Activated naive CD8-positive, alpha-beta T cell treated with anti-CD3 and anti-CD28 coated beads, Interleukin-2, amount 10 ng/mL, durations not matched to agents 7 days and 5 days (primary cell): ENCODE data around the gene ANKH. TPM values are rescaled to one million over a fixed set of nuclear protein-coding genes. Genes with fewer than 3 reads are reported as not detected.

ENCODE experiments used
- ATAC-seq: fragments of 150-1000 bp; cut with Tn5 transposase; one replicate; pipeline ENCODE4 v1.10.0; 2021; ENCODE audit warnings: low read depth, moderate library complexity
- POLR2A ChIA-PET: fragments of 350-600 bp; sonication (Branson Sonifier 250); formaldehyde crosslinking; loops from one replicate; lab custom pipeline; 2021; ENCODE audit warnings: antibody characterized with exemption; lab: Charles Lee
- DNase-seq: peaks from one replicate; pipeline ENCODE4 v3.0.0; 2021
- H3K27ac Mint-ChIP-seq: one replicate; pipeline ENCODE4 v1.8.0; 2022; ENCODE audit warnings: mild to moderate bottlenecking, mixed read lengths
- H3K27me3 Mint-ChIP-seq: one replicate; pipeline ENCODE4 v1.8.0; 2022; ENCODE audit warnings: mild to moderate bottlenecking, moderate library complexity, mixed read lengths
- H3K36me3 Mint-ChIP-seq: one replicate; pipeline ENCODE4 v1.8.0; 2021; ENCODE audit warnings: mild to moderate bottlenecking, mixed read lengths
- H3K4me1 Mint-ChIP-seq: one replicate; pipeline ENCODE4 v1.8.0; 2021; ENCODE audit warnings: mixed read lengths
- H3K4me3 Mint-ChIP-seq: one replicate; pipeline ENCODE4 v1.8.0; 2022; ENCODE audit warnings: mild to moderate bottlenecking, moderate library complexity, mixed read lengths
- H3K9me3 Mint-ChIP-seq: one replicate; pipeline ENCODE4 v1.8.0; 2021; ENCODE audit warnings: mixed read lengths
- total RNA-seq, 2 experiments: library from RNA; stranded (reverse); gene quantifications; one replicate each; pipeline ENCODE4 v1.2.3, GENCODE V29; 2021

ANKH gene
- total RNA-seq, 2 experiments from 2014 or later = 52.4 to 55.5 TPM

GRCh38 chr5:14777932-14778791 is 93.4 kb downstream of the ANKH start:
- Mint-ChIP-seq H3K4me3 (no peak overlapping the region), H3K4me1 (peaks cover 14% of the 10 kb centered on the region), H3K36me3 (peaks cover 13% of the 10 kb centered on the region), H3K27me3 (no peaks in the 10 kb centered on the region), H3K9me3 (peaks cover 2% of the 10 kb centered on the region), H3K27ac (no peak overlapping the region)
- DNase-seq (no peak), ATAC-seq (no peak)
- POLR2A ChIA-PET = no interaction called here

GRCh38 chr5:14777187-14777586 is 94.4 kb downstream of the ANKH start:
- H3K9me3 Mint-ChIP-seq = peaks cover 2% of the 10 kb centered on the region
- DNase-seq (no peak), ATAC-seq (no peak)
- peaks cover 12% of the 10 kb centered on the region for H3K36me3 Mint-ChIP-seq
- H3K4me1 Mint-ChIP-seq = peaks cover 15% of the 10 kb centered on the region
- no peak overlapping the region for H3K27ac Mint-ChIP-seq
- H3K27me3 Mint-ChIP-seq = no peaks in the 10 kb centered on the region
- POLR2A ChIA-PET = no interaction called here
- H3K4me3 Mint-ChIP-seq = no peak overlapping the region

- Mint-ChIP-seq H3K36me3 (peaks cover 10% of the 10 kb centered on the region), H3K27ac (no peak overlapping the region), H3K4me1 (peaks cover 15% of the 10 kb centered on the region), H3K9me3 (peaks cover 2% of the 10 kb centered on the region), H3K4me3 (no peak overlapping the region), H3K27me3 (no peaks in the 10 kb centered on the region)
- DNase-seq (no peak), ATAC-seq (no peak)
- POLR2A ChIA-PET = no interaction called here
These were observed 95.0 kb downstream of the ANKH start for GRCh38 chr5:14776602-14777001.

GRCh38 chr5:14775857-14776256 is 95.7 kb downstream of the ANKH start:
- Mint-ChIP-seq H3K36me3 (peaks cover 10% of the 10 kb centered on the region), H3K27ac (no peak overlapping the region), H3K4me3 (no peak overlapping the region), H3K27me3 (no peaks in the 10 kb centered on the region), H3K4me1 (peaks cover 13% of the 10 kb centered on the region), H3K9me3 (peaks cover 1% of the 10 kb centered on the region)
- DNase-seq (no peak), ATAC-seq (no peak)
- POLR2A ChIA-PET = no interaction called here

GRCh38 chr5:14773588-14773987 is 98.0 kb downstream of the ANKH start:
- DNase-seq (no peak), ATAC-seq (no peak)
- no peak overlapping the region for H3K27ac Mint-ChIP-seq
- POLR2A ChIA-PET = no interaction called here
- H3K27me3 Mint-ChIP-seq = no peaks in the 10 kb centered on the region
- H3K4me1 Mint-ChIP-seq = peaks cover 4% of the 10 kb centered on the region
- no peaks in the 10 kb centered on the region for H3K9me3 Mint-ChIP-seq
- H3K4me3 Mint-ChIP-seq = no peak overlapping the region
- H3K36me3 Mint-ChIP-seq = no peaks in the 10 kb centered on the region

GRCh38 chr5:14771972-14772371 is 99.6 kb downstream of the ANKH start:
- Mint-ChIP-seq H3K4me3 (no peak overlapping the region), H3K4me1 (peaks cover 10% of the 10 kb centered on the region), H3K9me3 (no peaks in the 10 kb centered on the region), H3K36me3 (no peaks in the 10 kb centered on the region), H3K27me3 (no peaks in the 10 kb centered on the region), H3K27ac (no peak overlapping the region)
- POLR2A ChIA-PET = no interaction called here
- ATAC-seq (no peak), DNase-seq (no peak)

- POLR2A ChIA-PET = no interaction called here
- H3K27me3 Mint-ChIP-seq = no peaks in the 10 kb centered on the region
- H3K9me3 Mint-ChIP-seq = no peaks in the 10 kb centered on the region
- no peak overlapping the region for H3K4me3 Mint-ChIP-seq
- no peak overlapping the region for H3K27ac Mint-ChIP-seq
- H3K36me3 Mint-ChIP-seq = no peaks in the 10 kb centered on the region
- peaks cover 9% of the 10 kb centered on the region for H3K4me1 Mint-ChIP-seq
- no peak for DNase-seq
- ATAC-seq = no peak
These were observed 100.4 kb downstream of the ANKH start for GRCh38 chr5:14771189-14771588.

GRCh38 chr5:14768508-14769365 is 102.8 kb downstream of the ANKH start:
- DNase-seq (no peak), ATAC-seq (no peak)
- H3K4me3 Mint-ChIP-seq = no peak overlapping the region
- no peaks in the 10 kb centered on the region for H3K27me3 Mint-ChIP-seq
- no peak overlapping the region for H3K27ac Mint-ChIP-seq
- H3K4me1 Mint-ChIP-seq = peaks cover 9% of the 10 kb centered on the region
- POLR2A ChIA-PET = no interaction called here
- no peaks in the 10 kb centered on the region for H3K9me3 Mint-ChIP-seq
- H3K36me3 Mint-ChIP-seq = no peaks in the 10 kb centered on the region

GRCh38 chr5:14767735-14768507 is 103.7 kb downstream of the ANKH start:
- no peak overlapping the region for H3K4me3 Mint-ChIP-seq
- peaks cover 8% of the 10 kb centered on the region for H3K4me1 Mint-ChIP-seq
- no peaks in the 10 kb centered on the region for H3K9me3 Mint-ChIP-seq
- POLR2A ChIA-PET = no interaction called here
- no peaks in the 10 kb centered on the region for H3K36me3 Mint-ChIP-seq
- H3K27ac Mint-ChIP-seq = no peak overlapping the region
- no peaks in the 10 kb centered on the region for H3K27me3 Mint-ChIP-seq
- ATAC-seq (no peak), DNase-seq (no peak)

GRCh38 chr5:14767053-14767452 is 104.5 kb downstream of the ANKH start:
- H3K9me3 Mint-ChIP-seq = no peaks in the 10 kb centered on the region
- H3K27ac Mint-ChIP-seq = no peak overlapping the region
- no peak for DNase-seq
- no peaks in the 10 kb centered on the region for H3K36me3 Mint-ChIP-seq
- H3K27me3 Mint-ChIP-seq = no peaks in the 10 kb centered on the region
- H3K4me1 Mint-ChIP-seq = peaks cover 8% of the 10 kb centered on the region
- ATAC-seq = no peak
- H3K4me3 Mint-ChIP-seq = no peak overlapping the region
- POLR2A ChIA-PET = no interaction called here

GRCh38 chr5:14766584-14766983 is 105.0 kb downstream of the ANKH start:
- ATAC-seq (no peak), DNase-seq (no peak)
- Mint-ChIP-seq H3K4me1 (peaks cover 8% of the 10 kb centered on the region), H3K4me3 (no peak overlapping the region), H3K27ac (no peak overlapping the region), H3K27me3 (no peaks in the 10 kb centered on the region), H3K9me3 (no peaks in the 10 kb centered on the region), H3K36me3 (no peaks in the 10 kb centered on the region)
- POLR2A ChIA-PET = no interaction called here

- peaks cover 8% of the 10 kb centered on the region for H3K4me1 Mint-ChIP-seq
- H3K9me3 Mint-ChIP-seq = no peaks in the 10 kb centered on the region
- no peak overlapping the region for H3K4me3 Mint-ChIP-seq
- POLR2A ChIA-PET = no interaction called here
- no peaks in the 10 kb centered on the region for H3K36me3 Mint-ChIP-seq
- ATAC-seq (no peak), DNase-seq (no peak)
- no peaks in the 10 kb centered on the region for H3K27me3 Mint-ChIP-seq
- no peak overlapping the region for H3K27ac Mint-ChIP-seq
These were observed 106.0 kb downstream of the ANKH start for GRCh38 chr5:14765587-14765986.

GRCh38 chr5:14762549-14763216 is 108.9 kb downstream of the ANKH start:
- Mint-ChIP-seq H3K27ac (no peak overlapping the region), H3K4me1 (peaks cover 5% of the 10 kb centered on the region), H3K9me3 (no peaks in the 10 kb centered on the region), H3K4me3 (no peak overlapping the region), H3K27me3 (no peaks in the 10 kb centered on the region), H3K36me3 (no peaks in the 10 kb centered on the region)
- DNase-seq (no peak), ATAC-seq (no peak)
- POLR2A ChIA-PET = no interaction called here
